Measurements from ENCODE around the gene FURIN.

FURIN gene

DNA sequence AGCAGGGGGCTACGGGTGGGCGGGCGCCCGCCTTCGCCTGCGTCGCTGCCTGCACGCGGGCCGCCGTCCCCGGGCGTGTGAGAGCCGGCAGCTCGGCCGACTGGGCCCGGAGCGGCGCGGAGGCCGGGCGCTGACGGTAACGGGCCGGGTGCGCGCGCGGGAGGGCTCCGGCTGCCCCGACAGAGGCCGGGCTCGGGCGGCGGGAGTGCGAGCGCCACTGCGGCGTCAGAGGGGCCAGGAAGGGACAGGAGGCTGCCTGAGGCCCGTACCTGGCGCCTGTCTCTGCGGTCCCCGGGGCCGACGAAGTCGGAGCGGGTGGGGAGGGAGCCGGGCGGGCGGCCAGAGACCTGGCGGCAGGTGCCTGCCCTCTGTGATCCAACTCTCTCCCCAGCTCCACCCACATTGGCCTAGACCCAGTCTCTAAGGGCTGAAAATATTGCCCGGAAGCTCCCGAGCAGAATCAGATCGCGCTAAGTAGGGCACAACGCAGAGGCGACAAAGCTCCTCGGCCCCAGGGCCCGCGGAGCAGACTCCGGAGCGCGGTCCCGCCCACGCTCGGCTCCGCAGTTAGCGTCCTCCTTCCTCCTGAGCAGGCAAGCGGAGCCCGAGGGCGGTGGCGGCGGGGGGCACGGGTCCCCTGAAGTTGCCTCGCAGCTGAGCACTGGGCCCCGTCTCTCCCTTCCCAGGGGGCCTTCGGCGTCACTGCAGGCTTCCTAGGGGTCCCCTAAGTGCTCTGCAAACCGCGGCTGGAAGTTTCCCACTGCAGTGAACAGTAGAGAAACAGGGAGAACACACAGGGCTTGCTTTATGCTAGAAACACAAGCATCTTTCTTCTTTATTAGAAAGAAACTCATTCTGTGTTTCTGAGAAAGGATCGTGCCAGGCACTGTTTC is 34.7 kb downstream of the FURIN start, which contains the start of gene MAN2A2:
MAN2A2 (plus strand) TSS at position 463 of the 893 bp plus-strand sequence. CDS start 906 bp downstream, outside the sequence.
- peak within 1 kb of the TSS; percentile 17 for H2BK12ac ChIP-seq (ENCODE audit: low read length)
- H3K18ac ChIP-seq (ENCODE audit: low read length) = peak within 1 kb of the TSS; percentile 98

DNA sequence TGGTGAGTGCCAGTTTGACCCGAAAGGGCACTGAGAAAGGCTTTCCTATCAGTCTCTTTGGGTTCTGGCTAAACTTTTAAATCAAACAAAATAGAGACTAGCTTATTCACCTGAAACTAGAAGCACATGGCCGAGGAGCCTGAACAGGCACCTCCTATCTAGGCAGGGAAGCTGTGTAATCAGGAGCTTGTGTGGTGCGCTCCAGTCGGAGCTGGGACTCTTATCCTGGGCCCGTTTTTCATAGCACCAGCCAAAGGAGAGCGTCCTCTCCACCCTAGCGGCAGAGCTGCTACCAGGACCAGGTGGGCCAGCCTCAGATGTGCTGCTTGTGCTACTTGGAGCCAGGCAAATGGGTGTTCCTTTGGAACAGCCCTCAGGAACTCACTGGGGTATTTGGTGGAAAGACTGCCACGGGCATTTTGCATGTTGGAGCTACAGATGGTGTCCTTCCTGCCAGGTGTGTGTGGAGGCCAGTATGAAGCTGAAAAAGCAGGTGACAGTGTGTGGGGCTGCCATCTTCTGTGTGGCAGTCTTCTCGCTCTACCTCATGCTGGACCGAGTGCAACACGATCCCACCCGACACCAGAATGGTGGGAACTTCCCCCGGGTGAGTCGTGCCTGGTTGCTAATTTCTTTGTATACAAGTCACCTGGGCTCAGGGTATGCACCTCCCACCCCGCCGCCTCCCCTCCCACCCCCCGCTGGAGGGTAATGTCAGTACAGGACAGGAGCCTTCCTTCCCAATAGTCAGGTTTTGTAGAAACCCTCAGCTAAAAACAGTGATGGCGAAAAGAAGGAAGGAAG is 35.5 kb downstream of the FURIN start:
- H2AK5ac ChIP-seq (ENCODE audit: low read depth, low read length) = no peak overlapping the region
- no CpG with 5 or more reads among the region's 18 CpGs for WGBS, 2 donors (ENCODE audit: extremely low coverage in 2 of 2, insufficient read length in 2 of 2, insufficient replicate concordance in 1 of 2)
- no peak overlapping the region for H4K91ac ChIP-seq (ENCODE audit: low read depth, low read length, poor library complexity)
- H3K18ac ChIP-seq (ENCODE audit: low read length) = no peak overlapping the region
- H3K27me3 ChIP-seq (ENCODE audit: control insufficient read depth in 3 of 3, insufficient read depth in 3 of 3, low read depth in 1 of 3, low read length in 3 of 3) = peaks cover 0 to 5% (median 0%) of the 10 kb centered on the region in 3 experiments
- H3K14ac ChIP-seq (ENCODE audit: low read length) = no peak overlapping the region
- H3K9me3 ChIP-seq (replicated peaks in 1 of 2; ENCODE audit: control insufficient read depth in 2 of 2, insufficient read depth in 1 of 2, low read depth in 1 of 2, low read length in 2 of 2) = peaks cover 0 to 2% of the 10 kb centered on the region in 2 donors
- H2AFZ ChIP-seq (ENCODE audit: low read length) = peak overlapping the region; percentile 95
- no peak overlapping the region for H2BK5ac ChIP-seq (ENCODE audit: low read length)
- no peak overlapping the region for H3K23ac ChIP-seq (ENCODE audit: low read depth, low read length, poor library complexity)
- H2BK120ac ChIP-seq (ENCODE audit: low read depth, low read length) = no peak overlapping the region
- H2BK12ac ChIP-seq (ENCODE audit: low read length) = no peak overlapping the region
- H3K4me3 ChIP-seq (ENCODE audit: low read length in 2 of 2) = peak overlapping the region; percentile 58 to 93
- no peak overlapping the region for H3K27ac ChIP-seq (replicated peaks; ENCODE audit: low read length)
- no peak for DNase-seq (ENCODE audit: low spot score)
- H2BK15ac ChIP-seq (ENCODE audit: low read length) = no peak overlapping the region
- H3K36me3 ChIP-seq (replicated peaks in 1 of 2; ENCODE audit: control insufficient read depth in 2 of 2, insufficient read depth in 2 of 2, low read length in 2 of 2) = peaks cover 26 to 40% of the 10 kb centered on the region in 2 donors
- H3K9ac ChIP-seq (ENCODE audit: low read depth, low read length, poor library complexity) = no peak overlapping the region
- no peak overlapping the region for H4K8ac ChIP-seq (ENCODE audit: low read depth, low read length)
- H3K4me1 ChIP-seq (ENCODE audit: control insufficient read depth in 2 of 2, insufficient read depth in 1 of 2, low read depth in 1 of 2, low read length in 2 of 2) = peaks cover 6 to 9% of the 10 kb centered on the region in 2 donors
- H3K4me2 ChIP-seq (ENCODE audit: insufficient read depth, low read length, poor library complexity, severe bottlenecking) = peak overlapping the region; percentile 86
- no peaks in the 10 kb centered on the region for H3K79me1 ChIP-seq (ENCODE audit: low read depth, low read length)
- H3K4ac ChIP-seq (ENCODE audit: low read length) = no peak overlapping the region

More for the DNA sequence above, 34.7 kb downstream of the FURIN start, which contains the start of gene MAN2A2:
- Histone ChIP-seq H2AFZ (ENCODE audit: low read length) (peak within 1 kb of the TSS; percentile 95), H2BK5ac (ENCODE audit: low read length) (no peak within 1 kb of the TSS), H3K4me2 (ENCODE audit: insufficient read depth, low read length, poor library complexity, severe bottlenecking) (peak within 1 kb of the TSS; percentile 86), H4K8ac (ENCODE audit: low read depth, low read length) (no peak within 1 kb of the TSS), H3K4me3 (ENCODE audit: low read length in 2 of 2) (peak within 1 kb of the TSS; percentile 58 to 93), H3K79me1 (ENCODE audit: low read depth, low read length) (no peaks in the 10 kb centered on the region), H3K27ac (replicated peaks; ENCODE audit: low read length) (peak within 1 kb of the TSS; percentile 75), H3K4ac (ENCODE audit: low read length) (no peak within 1 kb of the TSS), H2AK5ac (ENCODE audit: low read depth, low read length) (no peak within 1 kb of the TSS), H3K36me3 (replicated peaks in 1 of 2; ENCODE audit: control insufficient read depth in 2 of 2, insufficient read depth in 2 of 2, low read length in 2 of 2) (peaks cover 25 to 34% of the 10 kb centered on the region in 2 donors), H3K14ac (ENCODE audit: low read length) (peak within 1 kb of the TSS; percentile 86), H4K91ac (ENCODE audit: low read depth, low read length, poor library complexity) (no peak within 1 kb of the TSS), H2BK120ac (ENCODE audit: low read depth, low read length) (no peak within 1 kb of the TSS), H3K9me3 (replicated peaks in 1 of 2; ENCODE audit: control insufficient read depth in 2 of 2, insufficient read depth in 1 of 2, low read depth in 1 of 2, low read length in 2 of 2) (peaks cover 0 to 2% of the 10 kb centered on the region in 2 donors), H3K23ac (ENCODE audit: low read depth, low read length, poor library complexity) (peak within 1 kb of the TSS; percentile 90), H3K27me3 (ENCODE audit: control insufficient read depth in 3 of 3, insufficient read depth in 3 of 3, low read depth in 1 of 3, low read length in 3 of 3) (peaks cover 0 to 5% (median 0%) of the 10 kb centered on the region in 3 experiments), H3K9ac (ENCODE audit: low read depth, low read length, poor library complexity) (peak within 1 kb of the TSS; percentile 89), H3K4me1 (ENCODE audit: control insufficient read depth in 2 of 2, insufficient read depth in 1 of 2, low read depth in 1 of 2, low read length in 2 of 2) (peaks cover 6 to 9% of the 10 kb centered on the region in 2 donors), H2BK15ac (ENCODE audit: low read length) (no peak within 1 kb of the TSS)
- no CpG with 5 or more reads among the region's 81 CpGs for WGBS, 2 donors (ENCODE audit: extremely low coverage in 2 of 2, insufficient read length in 2 of 2, insufficient replicate concordance in 1 of 2)
- peak; percentile 37 for DNase-seq (ENCODE audit: low spot score)

DNA sequence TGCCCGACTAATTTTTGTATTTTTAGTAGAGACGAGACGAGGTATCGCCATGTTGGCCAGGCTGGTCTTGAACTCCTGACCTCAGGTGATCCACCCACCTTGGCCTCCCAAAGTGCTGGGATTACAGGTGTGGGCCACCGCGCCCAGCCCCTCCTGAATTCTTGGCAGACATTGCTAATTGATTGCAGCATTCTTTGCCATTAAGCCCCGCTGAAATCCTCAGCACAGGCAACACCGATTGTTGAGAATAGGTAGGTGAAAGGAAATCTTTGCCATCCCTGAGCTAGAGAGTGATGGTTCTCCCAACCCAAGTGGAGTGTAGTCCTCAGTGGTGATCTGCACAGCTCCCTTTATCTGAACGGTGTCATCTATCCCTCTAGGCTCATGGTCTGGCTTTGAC is 36.4 kb downstream of the FURIN start:
- Histone ChIP-seq H2BK120ac (ENCODE audit: low read depth, low read length) (no peak overlapping the region), H4K8ac (ENCODE audit: low read depth, low read length) (no peak overlapping the region), H3K4ac (ENCODE audit: low read length) (no peak overlapping the region), H3K23ac (ENCODE audit: low read depth, low read length, poor library complexity) (no peak overlapping the region), H3K9me3 (replicated peaks in 1 of 2; ENCODE audit: control insufficient read depth in 2 of 2, insufficient read depth in 1 of 2, low read depth in 1 of 2, low read length in 2 of 2) (peaks cover 0 to 2% of the 10 kb centered on the region in 2 donors), H3K27me3 (ENCODE audit: control insufficient read depth in 3 of 3, insufficient read depth in 3 of 3, low read depth in 1 of 3, low read length in 3 of 3) (peaks cover 0 to 4% (median 0%) of the 10 kb centered on the region in 3 experiments), H3K14ac (ENCODE audit: low read length) (no peak overlapping the region), H3K27ac (replicated peaks; ENCODE audit: low read length) (no peak overlapping the region), H2AFZ (ENCODE audit: low read length) (no peak overlapping the region), H2BK5ac (ENCODE audit: low read length) (no peak overlapping the region), H2BK15ac (ENCODE audit: low read length) (no peak overlapping the region), H3K4me1 (ENCODE audit: control insufficient read depth in 2 of 2, insufficient read depth in 1 of 2, low read depth in 1 of 2, low read length in 2 of 2) (peaks cover 6 to 9% of the 10 kb centered on the region in 2 donors), H4K91ac (ENCODE audit: low read depth, low read length, poor library complexity) (no peak overlapping the region), H3K4me3 (ENCODE audit: low read length in 2 of 2) (no peak overlapping the region), H3K79me1 (ENCODE audit: low read depth, low read length) (no peaks in the 10 kb centered on the region), H3K4me2 (ENCODE audit: insufficient read depth, low read length, poor library complexity, severe bottlenecking) (no peak overlapping the region), H2AK5ac (ENCODE audit: low read depth, low read length) (no peak overlapping the region), H3K36me3 (replicated peaks in 1 of 2; ENCODE audit: control insufficient read depth in 2 of 2, insufficient read depth in 2 of 2, low read length in 2 of 2) (peaks cover 26 to 46% of the 10 kb centered on the region in 2 donors), H2BK12ac (ENCODE audit: low read length) (no peak overlapping the region), H3K18ac (ENCODE audit: low read length) (no peak overlapping the region), H3K9ac (ENCODE audit: low read depth, low read length, poor library complexity) (no peak overlapping the region)
- WGBS, 2 donors (ENCODE audit: extremely low coverage in 2 of 2, insufficient read length in 2 of 2, insufficient replicate concordance in 1 of 2) = no CpG with 5 or more reads among the region's 9 CpGs
- no peak for DNase-seq (ENCODE audit: low spot score)
